Neuronal stem cell (in vitro differentiated cells): ENCODE measurements around the gene H6PD.

ENCODE experiments used
- DNase-seq: peaks from one replicate; pipeline ENCODE4 v3.0.0-alpha.2; 2013; ENCODE audit warnings: low spot score
- H2AFZ ChIP-seq: one replicate; pipeline ENCODE4 v1.6.1; 2013; ENCODE audit warnings: mild to moderate bottlenecking, low read length, inconsistent platforms
- H2AK5ac ChIP-seq: 2 replicates; pipeline ENCODE4 v1.6.1; 2013; ENCODE audit warnings: low read depth, mild to moderate bottlenecking, inconsistent platforms, low read length, moderate library complexity, mixed read lengths
- H2BK120ac ChIP-seq: 2 replicates; pipeline ENCODE4 v1.6.1; 2013; ENCODE audit warnings: low read depth, mild to moderate bottlenecking, inconsistent platforms, low read length, moderate library complexity, mixed read lengths
- H2BK12ac ChIP-seq: one replicate; pipeline ENCODE4 v1.6.1; 2013; ENCODE audit warnings: low read length, inconsistent platforms
- H2BK15ac ChIP-seq: 2 replicates; pipeline ENCODE4 v1.6.1; 2013; ENCODE audit warnings: mild to moderate bottlenecking, low read length, inconsistent platforms, mixed read lengths
- H2BK5ac ChIP-seq: one replicate; pipeline ENCODE4 v1.6.1; 2013; ENCODE audit warnings: inconsistent platforms, mild to moderate bottlenecking, low read length, moderate library complexity
- H3K14ac ChIP-seq: one replicate; pipeline ENCODE4 v1.6.1; 2013; ENCODE audit warnings: low read length, inconsistent platforms
- H3K18ac ChIP-seq: 2 replicates; pipeline ENCODE4 v1.6.1; 2013; ENCODE audit warnings: low read length, inconsistent platforms
- H3K23ac ChIP-seq: 2 replicates; pipeline ENCODE4 v1.6.1; 2013; ENCODE audit warnings: low read depth, mild to moderate bottlenecking, mixed read lengths, low read length, inconsistent platforms; ENCODE audit not compliant: poor library complexity
- H3K27ac ChIP-seq: replicated peaks from 3 replicates; pipeline ENCODE4 v1.5.1; 2013; ENCODE audit warnings: low read length, inconsistent platforms
- H3K27me3 ChIP-seq, 3 experiments: 2 replicates each; pipeline ENCODE4 v1.6.1; 2013; ENCODE audit warnings: low read length in 3 of 3, mild to moderate bottlenecking in 2 of 3, inconsistent platforms in 1 of 3, low read depth in 1 of 3, mixed read lengths in 1 of 3, moderate library complexity in 1 of 3; ENCODE audit not compliant: control insufficient read depth in 3 of 3, insufficient read depth in 3 of 3
- H3K36me3 ChIP-seq, 2 donors: replicated peaks in 1 of 2; 2 replicates each; pipeline ENCODE4 v1.6.1; 2013; ENCODE audit warnings: low read length in 2 of 2; ENCODE audit not compliant: control insufficient read depth in 2 of 2, insufficient read depth in 2 of 2
- H3K4ac ChIP-seq: 2 replicates; pipeline ENCODE4 v1.6.1; 2013; ENCODE audit warnings: inconsistent platforms, mild to moderate bottlenecking, low read length, moderate library complexity
- H3K4me1 ChIP-seq, 2 donors: 1 replicate in 1 of 2; 2 replicates in 1 of 2; pipeline ENCODE4 v1.6.1; 2013; ENCODE audit warnings: low read length in 2 of 2, low read depth in 1 of 2; ENCODE audit not compliant: control insufficient read depth in 2 of 2, insufficient read depth in 1 of 2
- H3K4me2 ChIP-seq: one replicate; pipeline ENCODE4 v1.6.1; 2013; ENCODE audit warnings: mild to moderate bottlenecking, low read length, inconsistent platforms; ENCODE audit not compliant: insufficient read depth, poor library complexity, severe bottlenecking
- H3K4me3 ChIP-seq, 2 donors: 2 replicates each; pipeline ENCODE4 v1.5.1; 2013; ENCODE audit warnings: low read length in 2 of 2, mild to moderate bottlenecking in 2 of 2, inconsistent platforms in 1 of 2, moderate library complexity in 1 of 2
- H3K79me1 ChIP-seq: one replicate; pipeline ENCODE4 v1.6.1; 2013; ENCODE audit warnings: low read depth, mild to moderate bottlenecking, inconsistent platforms, low read length, moderate library complexity
- H3K9ac ChIP-seq: one replicate; pipeline ENCODE4 v1.6.1; 2013; ENCODE audit warnings: mild to moderate bottlenecking, low read depth, low read length, inconsistent platforms; ENCODE audit not compliant: poor library complexity
- H3K9me3 ChIP-seq, 2 donors: replicated peaks in 1 of 2; 2 replicates each; pipeline versions ENCODE3 to v1.6.1; 2013; ENCODE audit warnings: low read length in 2 of 2, mild to moderate bottlenecking in 2 of 2, inconsistent platforms in 1 of 2, low read depth in 1 of 2, mixed read lengths in 1 of 2, moderate library complexity in 1 of 2; ENCODE audit not compliant: control insufficient read depth in 2 of 2, insufficient read depth in 1 of 2
- H4K8ac ChIP-seq: one replicate; pipeline ENCODE4 v1.6.1; 2013; ENCODE audit warnings: low read depth, mild to moderate bottlenecking, inconsistent platforms, low read length, moderate library complexity
- H4K91ac ChIP-seq: one replicate; pipeline ENCODE4 v1.6.1; 2013; ENCODE audit warnings: low read length, low read depth, mild to moderate bottlenecking, inconsistent platforms; ENCODE audit not compliant: poor library complexity
- WGBS, 2 donors: extraction: QIAGEN DNeasy Blood & Tissue Kit; methylation state at CpG; one replicate each; pipeline ENCODE4 v1.1.7; 2013; ENCODE audit warnings: missing lambda C conversion rate in 2 of 2, mixed read lengths in 1 of 2; ENCODE audit not compliant: insufficient read length in 2 of 2, insufficient replicate concordance in 1 of 2; ENCODE audit errors: extremely low coverage in 2 of 2; 5-methylcytosine and 5-hydroxymethylcytosine counted together

H6PD gene

DNA sequence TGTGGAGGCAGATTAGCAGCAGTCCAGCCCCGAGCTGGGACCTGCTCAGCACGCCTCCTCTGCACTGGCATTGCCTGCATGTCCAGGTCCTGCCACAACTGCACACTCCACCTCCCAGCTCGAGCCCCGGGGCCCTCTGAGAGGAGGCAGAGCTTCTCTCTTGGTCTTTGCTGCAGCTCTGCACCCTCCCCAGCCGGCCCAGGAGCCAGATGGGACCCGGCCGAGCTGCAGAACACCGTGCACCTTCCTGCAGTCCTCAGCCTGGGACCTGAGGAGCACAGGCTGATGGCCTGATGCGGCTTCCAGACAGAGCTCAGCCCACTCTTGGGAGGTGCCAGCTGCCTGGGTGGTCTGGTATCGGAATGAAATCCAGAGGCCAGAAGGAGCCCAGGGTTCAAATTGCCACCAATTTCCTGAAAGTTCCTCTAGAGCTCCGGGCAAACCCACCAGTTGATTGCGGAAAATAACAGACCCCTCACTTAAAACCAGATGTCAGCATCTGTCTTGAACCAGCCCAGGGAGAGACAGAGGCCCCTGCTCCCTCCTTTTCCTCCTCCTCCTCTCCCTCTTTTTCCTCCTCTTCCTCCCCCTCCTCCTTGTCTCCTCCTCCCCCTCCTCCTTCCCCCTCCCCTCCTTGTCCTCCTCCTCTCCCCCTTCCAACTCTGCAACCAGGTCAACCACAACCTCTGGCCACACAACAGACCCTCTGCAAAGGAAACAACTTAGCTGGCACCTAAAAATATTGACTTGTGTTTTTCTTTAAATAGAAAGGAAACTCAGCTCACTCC lies 47.5 kb downstream of the H6PD start:
- peak overlapping the region; percentile 61 for H2BK120ac ChIP-seq
- peaks cover 6 to 12% of the 10 kb centered on the region in 2 donors for H3K4me1 ChIP-seq
- no peak for DNase-seq
- H3K27me3 ChIP-seq, result peaks cover 0 to 31% (median 0%) of the 10 kb centered on the region in 3 experiments
- no peak overlapping the region for H4K91ac ChIP-seq
- H3K9me3 ChIP-seq, result peaks cover 0 to 3% of the 10 kb centered on the region in 2 donors
- peak overlapping the region; percentile 45 for H3K9ac ChIP-seq
- H4K8ac ChIP-seq, result no peak overlapping the region
- H3K79me1 ChIP-seq, result no peaks in the 10 kb centered on the region
- peak overlapping the region; percentile 69 for H2AK5ac ChIP-seq
- WGBS, 2 donors, result no CpG with 5 or more reads among the region's 12 CpGs
- H3K18ac ChIP-seq, result peak overlapping the region; percentile 79
- peak overlapping the region; percentile 82 for H2BK15ac ChIP-seq
- H3K4ac ChIP-seq, result peak overlapping the region; percentile 8
- peak overlapping the region; percentile 7 for H2BK12ac ChIP-seq
- no peak overlapping the region for H2BK5ac ChIP-seq
- H3K36me3 ChIP-seq, result no peaks in the 10 kb centered on the region
- no peak overlapping the region for H3K27ac ChIP-seq
- H3K4me3 ChIP-seq, result no peak overlapping the region
- H3K4me2 ChIP-seq, result no peak overlapping the region
- peak overlapping the region; percentile 67 for H3K14ac ChIP-seq
- H2AFZ ChIP-seq, result peak overlapping the region; percentile 59
- H3K23ac ChIP-seq, result no peak overlapping the region

GRCh38 chr1:9282696-9282955 lies 48.1 kb downstream of the H6PD start:
- H3K4me2 ChIP-seq, result no peak overlapping the region
- H2BK12ac ChIP-seq, result no peak overlapping the region
- WGBS, 2 donors, result no CpG with 5 or more reads among the region's 4 CpGs
- H3K4me3 ChIP-seq, result no peak overlapping the region
- H4K8ac ChIP-seq, result no peak overlapping the region
- H3K9ac ChIP-seq, result no peak overlapping the region
- H3K36me3 ChIP-seq, result no peaks in the 10 kb centered on the region
- H3K79me1 ChIP-seq, result no peaks in the 10 kb centered on the region
- peak overlapping the region; percentile 72 for H2AK5ac ChIP-seq
- no peak overlapping the region for H3K4ac ChIP-seq
- no peak overlapping the region for H2BK120ac ChIP-seq
- H3K9me3 ChIP-seq, result peaks cover 0 to 3% of the 10 kb centered on the region in 2 donors
- no peak overlapping the region for H3K23ac ChIP-seq
- H3K27ac ChIP-seq, result no peak overlapping the region
- no peak overlapping the region for H3K14ac ChIP-seq
- no peak overlapping the region for H2AFZ ChIP-seq
- no peak for DNase-seq
- H2BK15ac ChIP-seq, result no peak overlapping the region
- H3K18ac ChIP-seq, result no peak overlapping the region
- no peak overlapping the region for H2BK5ac ChIP-seq
- peaks cover 6 to 12% of the 10 kb centered on the region in 2 donors for H3K4me1 ChIP-seq
- peaks cover 0 to 31% (median 0%) of the 10 kb centered on the region in 3 experiments for H3K27me3 ChIP-seq
- no peak overlapping the region for H4K91ac ChIP-seq

DNA sequence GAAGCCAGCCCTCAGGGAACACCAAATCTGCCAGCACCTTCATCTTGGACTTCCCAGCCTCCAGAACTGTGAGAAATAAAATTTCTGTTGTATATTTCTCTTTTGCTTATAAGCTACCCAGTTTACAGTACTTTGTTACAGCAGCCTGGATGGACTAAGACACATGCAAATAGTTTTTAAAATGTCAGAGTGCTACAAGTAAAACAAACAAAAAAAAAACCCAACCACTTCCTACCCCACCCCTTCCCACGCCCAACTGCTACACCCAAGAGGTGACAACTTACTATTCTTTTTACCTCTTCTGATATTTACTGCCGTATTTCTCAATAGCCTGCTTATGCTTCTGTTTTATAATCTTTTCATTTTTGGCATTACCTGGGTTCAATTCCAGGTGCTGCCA lies 49.5 kb downstream of the H6PD start:
- no peak overlapping the region for H3K27ac ChIP-seq
- no peak overlapping the region for H2BK12ac ChIP-seq
- no peak overlapping the region for H3K23ac ChIP-seq
- DNase-seq, result no peak
- H4K8ac ChIP-seq, result no peak overlapping the region
- peaks cover 6 to 9% of the 10 kb centered on the region in 2 donors for H3K4me1 ChIP-seq
- no peak overlapping the region for H3K9ac ChIP-seq
- peaks cover 7 to 12% of the 10 kb centered on the region in 2 donors for H3K9me3 ChIP-seq
- H2AFZ ChIP-seq, result no peak overlapping the region
- H3K4ac ChIP-seq, result no peak overlapping the region
- H2AK5ac ChIP-seq, result no peak overlapping the region
- H3K27me3 ChIP-seq, result peaks cover 0 to 27% (median 0%) of the 10 kb centered on the region in 3 experiments
- no peak overlapping the region for H3K4me2 ChIP-seq
- no peak overlapping the region for H2BK15ac ChIP-seq
- 100% methylated on average over 1 of the region's 2 CpGs; no CpG with 5 or more reads in 1 of the 2 donors for WGBS, 2 donors
- H3K4me3 ChIP-seq, result no peak overlapping the region
- H3K36me3 ChIP-seq, result no peaks in the 10 kb centered on the region
- H2BK5ac ChIP-seq, result no peak overlapping the region
- H3K14ac ChIP-seq, result no peak overlapping the region
- H2BK120ac ChIP-seq, result no peak overlapping the region
- no peaks in the 10 kb centered on the region for H3K79me1 ChIP-seq
- no peak overlapping the region for H3K18ac ChIP-seq
- no peak overlapping the region for H4K91ac ChIP-seq

DNA sequence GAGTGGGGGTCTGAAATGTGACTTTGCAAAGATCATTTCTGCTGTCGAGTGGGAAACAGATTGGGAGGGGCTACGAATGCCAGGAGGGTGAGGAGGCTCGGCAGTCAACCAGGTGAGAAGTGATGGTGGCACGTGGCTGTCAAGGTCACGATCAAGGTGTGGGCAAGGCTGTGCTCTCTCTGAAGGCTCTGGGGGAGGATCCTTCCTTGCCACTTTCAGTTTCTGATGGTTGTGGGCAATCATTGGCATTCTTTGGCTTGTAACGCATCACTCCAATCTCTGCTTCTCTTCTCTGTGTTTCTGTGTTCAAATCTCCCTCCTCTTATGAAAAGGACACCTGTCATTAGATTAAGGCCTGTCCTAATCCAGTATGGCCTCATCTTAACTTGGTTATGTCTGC lies 52.0 kb downstream of the H6PD start:
- Histone ChIP-seq H3K18ac (no peak overlapping the region), H4K8ac (no peak overlapping the region), H2AK5ac (no peak overlapping the region), H4K91ac (no peak overlapping the region), H3K9ac (no peak overlapping the region), H3K4me2 (no peak overlapping the region), H2AFZ (no peak overlapping the region), H2BK5ac (no peak overlapping the region), H3K4me1 (peaks cover 0 to 4% of the 10 kb centered on the region in 2 donors), H2BK12ac (no peak overlapping the region), H3K4me3 (no peak overlapping the region), H3K14ac (no peak overlapping the region), H3K36me3 (no peaks in the 10 kb centered on the region), H3K23ac (no peak overlapping the region), H3K4ac (no peak overlapping the region), H3K27ac (no peak overlapping the region), H2BK120ac (no peak overlapping the region), H2BK15ac (no peak overlapping the region), H3K27me3 (peaks cover 0 to 11% (median 2%) of the 10 kb centered on the region in 3 experiments), H3K9me3 (peaks cover 5 to 13% of the 10 kb centered on the region in 2 donors), H3K79me1 (no peaks in the 10 kb centered on the region)
- no CpG with 5 or more reads among the region's 6 CpGs for WGBS, 2 donors
- DNase-seq, result no peak
